OCI-LY1 (cell line): ENCODE data around the gene FADS6.

Experiments
- H2AFZ ChIP-seq: fragments of 200-600 bp; sonication (generic), shearing (Covaris generic); 2 replicates; pipeline ENCODE4 v1.6.0; 2014; ENCODE audit warnings: antibody characterized with exemption, mild to moderate bottlenecking, low read length
- H3F3A ChIP-seq: fragments of 200-600 bp; sonication (generic), shearing (Covaris generic); 2 replicates; pipeline ENCODE4 v1.6.0; 2014; ENCODE audit warnings: mild to moderate bottlenecking, antibody characterized with exemption, low read length, moderate library complexity; ENCODE audit not compliant: insufficient read depth
- H3K27ac ChIP-seq: fragments of 200-600 bp; sonication (generic); 2 replicates; pipeline ENCODE4 v1.5.1; 2014; ENCODE audit warnings: low read length, mixed run types, mild to moderate bottlenecking, low read depth; ENCODE audit not compliant: poor library complexity, severe bottlenecking
- H3K27me3 ChIP-seq: fragments of 200-600 bp; sonication (generic); 2 replicates; pipeline ENCODE4 v1.6.0; 2014; ENCODE audit warnings: antibody characterized with exemption, mild to moderate bottlenecking, low read length, moderate library complexity; ENCODE audit not compliant: insufficient read depth
- H3K36me3 ChIP-seq: fragments of 200-600 bp; sonication (generic); 2 replicates; pipeline ENCODE4 v1.6.1; 2014; ENCODE audit warnings: mild to moderate bottlenecking, antibody characterized with exemption, low read length, moderate library complexity, mixed read lengths; ENCODE audit not compliant: insufficient read depth
- H3K4me1 ChIP-seq: fragments of 200-600 bp; sonication (generic); 2 replicates; pipeline ENCODE4 v1.5.1; 2014; ENCODE audit warnings: mild to moderate bottlenecking, low read length, moderate library complexity; ENCODE audit not compliant: insufficient read depth, severe bottlenecking
- H3K4me2 ChIP-seq: fragments of 200-600 bp; sonication (generic), shearing (Covaris generic); 2 replicates; pipeline ENCODE4 v1.6.1; 2014; ENCODE audit warnings: low read length
- H3K4me3 ChIP-seq: fragments of 200-600 bp; sonication (generic); 2 replicates; pipeline ENCODE4 v1.5.1; 2014; ENCODE audit warnings: low read length, low read depth, mild to moderate bottlenecking, mixed read lengths; ENCODE audit not compliant: poor library complexity, severe bottlenecking
- H3K79me2 ChIP-seq: fragments of 200-600 bp; shearing (Covaris generic); 2 replicates; pipeline ENCODE4 v1.6.1; 2016; ENCODE audit warnings: mixed run types, low read length, mixed read lengths; ENCODE audit not compliant: insufficient read depth
- H3K9ac ChIP-seq: fragments of 200-600 bp; sonication (generic), shearing (Covaris generic); 2 replicates; pipeline ENCODE4 v1.6.1; 2014; ENCODE audit warnings: mild to moderate bottlenecking, low read length, mixed read lengths
- H3K9me2 ChIP-seq: fragments of 200-600 bp; sonication (generic), shearing (Covaris generic); 2 replicates; pipeline ENCODE4 v1.6.1; 2014; ENCODE audit warnings: low read depth, mild to moderate bottlenecking, low read length, mixed read lengths
- H3K9me3 ChIP-seq: fragments of 200-600 bp; shearing (Covaris generic); 2 replicates; pipeline ENCODE4 v1.6.1; 2014; ENCODE audit warnings: low read length, mixed read lengths
- H4K20me1 ChIP-seq: fragments of 200-600 bp; sonication (generic), shearing (Covaris generic); 2 replicates; pipeline ENCODE4 v1.6.0; 2016; ENCODE audit warnings: mild to moderate bottlenecking, low read length; ENCODE audit not compliant: insufficient read depth
- EZH2 ChIP-seq: fragments of 200-600 bp; sonication (generic), shearing (Covaris generic); IDR thresholded peaks from 2 replicates; pipeline ENCODE4 v1.8.0; 2017; ENCODE audit warnings: borderline replicate concordance, mixed run types, mild to moderate bottlenecking, antibody characterized with exemption, low read length, moderate library complexity, mixed read lengths
- TF ChIP-seq, protein P1 (sequence below): fragments of 200-600 bp; sonication (generic), shearing (Covaris generic); IDR thresholded peaks from 2 replicates; pipeline ENCODE4 v1.5.1; 2017; ENCODE audit warnings: mild to moderate bottlenecking, antibody characterized with exemption, low read length, moderate library complexity, mixed read lengths

The FADS6 gene

DNA sequence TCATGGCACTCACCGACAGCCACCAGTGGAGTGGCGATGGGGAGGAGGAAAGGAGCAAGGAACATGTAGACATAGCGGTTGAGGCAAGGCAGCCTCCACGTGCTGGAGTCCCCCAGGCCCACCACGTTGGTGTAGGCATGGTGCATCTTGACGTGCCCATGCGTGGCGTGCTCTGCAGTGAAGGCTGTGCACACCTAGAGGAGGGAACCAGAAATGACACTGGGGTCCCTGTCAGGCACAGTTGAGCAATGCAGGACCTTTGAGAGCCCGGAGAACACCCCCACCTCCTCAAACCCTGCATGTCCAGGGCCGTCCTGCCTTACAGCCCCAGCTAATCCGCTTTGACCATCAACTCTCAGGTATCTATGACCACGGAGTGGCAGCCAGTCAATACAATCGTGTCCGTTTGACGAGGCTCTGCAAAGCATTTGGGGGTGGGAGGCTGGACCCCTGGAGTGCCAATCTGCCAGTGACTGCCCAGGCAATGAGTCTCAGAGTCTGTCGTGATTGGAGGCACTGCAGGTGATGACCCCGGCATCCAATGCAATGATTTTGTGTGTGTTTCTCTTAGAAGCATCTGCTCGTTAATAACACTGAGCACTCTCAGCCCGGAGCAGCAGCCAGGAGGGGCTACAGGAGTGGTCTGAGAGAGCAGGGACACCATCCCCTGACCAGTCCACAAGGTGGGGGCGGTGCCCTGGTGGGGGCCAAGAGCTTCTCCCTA, 10.8 kb downstream of the FADS6 start:
- Histone ChIP-seq H3K27ac (no peak overlapping the region), H3F3A (no peaks in the 10 kb centered on the region), H3K4me2 (no peak overlapping the region), H3K4me3 (no peak overlapping the region), H4K20me1 (no peaks in the 10 kb centered on the region), H3K9me2 (no peaks in the 10 kb centered on the region), H3K27me3 (peaks cover 20% of the 10 kb centered on the region; the same call in 1 of the 2 replicates), H3K36me3 (no peaks in the 10 kb centered on the region), H2AFZ (no peak overlapping the region), H3K9me3 (no peaks in the 10 kb centered on the region), H3K9ac (no peak overlapping the region), H3K4me1 (no peaks in the 10 kb centered on the region), H3K79me2 (no peaks in the 10 kb centered on the region)
- TF ChIP-seq, protein P1, sequence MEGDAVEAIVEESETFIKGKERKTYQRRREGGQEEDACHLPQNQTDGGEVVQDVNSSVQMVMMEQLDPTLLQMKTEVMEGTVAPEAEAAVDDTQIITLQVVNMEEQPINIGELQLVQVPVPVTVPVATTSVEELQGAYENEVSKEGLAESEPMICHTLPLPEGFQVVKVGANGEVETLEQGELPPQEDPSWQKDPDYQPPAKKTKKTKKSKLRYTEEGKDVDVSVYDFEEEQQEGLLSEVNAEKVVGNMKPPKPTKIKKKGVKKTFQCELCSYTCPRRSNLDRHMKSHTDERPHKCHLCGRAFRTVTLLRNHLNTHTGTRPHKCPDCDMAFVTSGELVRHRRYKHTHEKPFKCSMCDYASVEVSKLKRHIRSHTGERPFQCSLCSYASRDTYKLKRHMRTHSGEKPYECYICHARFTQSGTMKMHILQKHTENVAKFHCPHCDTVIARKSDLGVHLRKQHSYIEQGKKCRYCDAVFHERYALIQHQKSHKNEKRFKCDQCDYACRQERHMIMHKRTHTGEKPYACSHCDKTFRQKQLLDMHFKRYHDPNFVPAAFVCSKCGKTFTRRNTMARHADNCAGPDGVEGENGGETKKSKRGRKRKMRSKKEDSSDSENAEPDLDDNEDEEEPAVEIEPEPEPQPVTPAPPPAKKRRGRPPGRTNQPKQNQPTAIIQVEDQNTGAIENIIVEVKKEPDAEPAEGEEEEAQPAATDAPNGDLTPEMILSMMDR, result no peak; the same call in 1 of the 2 replicates
- TF ChIP-seq EZH2, result no peak

DNA sequence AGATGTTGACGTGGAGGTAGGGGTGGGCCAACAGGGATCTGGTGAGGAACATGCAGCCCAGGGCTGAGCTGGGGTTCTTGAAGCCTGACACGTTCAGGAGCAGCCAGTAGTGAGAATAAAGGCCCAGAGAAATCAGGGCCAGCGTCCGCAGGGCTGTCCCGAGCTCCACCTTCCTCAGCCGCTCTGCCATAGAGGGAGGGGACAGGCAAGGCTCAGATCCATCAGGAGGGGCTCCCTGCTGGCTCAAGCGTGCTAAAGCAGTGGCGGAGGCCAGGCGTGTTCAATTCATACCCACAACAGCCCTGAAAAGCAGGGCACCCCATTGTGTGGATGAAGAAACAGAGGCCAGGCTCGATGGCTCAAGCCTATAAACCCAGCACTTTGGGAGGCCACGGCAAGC, 12.4 kb downstream of the FADS6 start:
- Histone ChIP-seq H3K4me2 (no peak overlapping the region), H3K4me3 (no peak overlapping the region), H3K27ac (no peak overlapping the region), H3K4me1 (no peaks in the 10 kb centered on the region), H3K9me3 (no peaks in the 10 kb centered on the region), H3F3A (no peaks in the 10 kb centered on the region), H3K9me2 (no peaks in the 10 kb centered on the region), H3K9ac (no peak overlapping the region), H4K20me1 (no peaks in the 10 kb centered on the region), H3K27me3 (peaks cover 10% of the 10 kb centered on the region; the same call in 1 of the 2 replicates), H3K79me2 (no peaks in the 10 kb centered on the region), H3K36me3 (no peaks in the 10 kb centered on the region), H2AFZ (no peak overlapping the region)
- no peak for TF ChIP-seq EZH2
- TF ChIP-seq, protein P1, result no peak

DNA sequence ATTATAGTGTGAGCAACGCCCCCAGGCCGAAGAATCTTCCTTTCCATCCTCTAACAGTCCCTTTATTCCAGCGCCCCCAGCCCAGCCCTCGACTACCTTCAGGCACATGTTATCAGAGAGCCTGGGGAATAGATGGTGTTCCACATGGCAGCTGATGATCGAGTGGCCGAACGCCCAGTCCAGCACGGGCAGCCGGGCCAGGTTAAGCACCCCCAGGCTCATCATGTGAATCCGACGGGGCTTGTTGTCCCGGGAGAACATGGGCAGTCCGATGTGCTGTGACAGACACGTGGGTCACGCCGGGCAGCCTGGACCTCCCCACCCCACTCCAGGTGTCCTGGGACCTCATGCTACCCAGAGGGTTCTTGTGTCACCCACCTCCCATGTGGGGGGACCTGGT, 14.1 kb downstream of the FADS6 start:
- Histone ChIP-seq H3K9me2 (no peaks in the 10 kb centered on the region), H3K36me3 (no peaks in the 10 kb centered on the region), H3K27me3 (peaks cover 10% of the 10 kb centered on the region; the same call in 1 of the 2 replicates), H3K4me1 (no peaks in the 10 kb centered on the region), H3K9ac (no peak overlapping the region), H4K20me1 (no peaks in the 10 kb centered on the region), H3K4me3 (no peak overlapping the region), H3F3A (no peaks in the 10 kb centered on the region), H3K79me2 (no peaks in the 10 kb centered on the region), H3K27ac (no peak overlapping the region), H3K9me3 (no peaks in the 10 kb centered on the region), H2AFZ (no peak overlapping the region), H3K4me2 (no peak overlapping the region)
- TF ChIP-seq EZH2, result no peak
- TF ChIP-seq, protein P1, result no peak
